ENCODE measurements around the gene TTC7B.

TTC7B gene

DNA sequence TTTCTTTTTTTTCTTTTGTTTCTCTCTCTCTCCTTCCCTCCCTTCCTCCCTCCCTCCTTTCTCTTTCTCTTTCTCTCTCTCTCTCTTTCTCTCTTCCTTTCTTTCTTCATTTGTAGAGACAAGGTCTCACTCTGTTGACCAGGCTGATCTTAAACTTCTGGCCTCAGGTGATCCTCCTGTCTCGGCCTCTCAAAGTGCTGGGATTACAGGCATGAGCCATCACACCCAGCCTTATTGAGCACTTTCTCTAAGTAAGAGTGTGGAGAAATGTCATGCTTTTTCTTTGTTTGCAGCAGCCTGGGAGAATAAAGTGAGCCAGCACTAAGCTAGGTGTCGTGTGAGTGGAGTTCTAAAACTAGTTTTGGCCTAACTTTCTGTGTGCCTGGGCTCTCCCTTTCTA is 74.0 kb downstream of the TTC7B start:
- DNase-seq (ENCODE audit: low spot score in 2 of 2) (no peak), ATAC-seq (ENCODE audit: low read depth) (no peak)
- Mint-ChIP-seq H3K27ac (no peak overlapping the region), H3K9me3 (no peaks in the 10 kb centered on the region), H3K36me3 (no peaks in the 10 kb centered on the region), H3K4me3 (no peak overlapping the region), H3K27me3 (no peaks in the 10 kb centered on the region), H3K4me1 (no peaks in the 10 kb centered on the region)

DNA sequence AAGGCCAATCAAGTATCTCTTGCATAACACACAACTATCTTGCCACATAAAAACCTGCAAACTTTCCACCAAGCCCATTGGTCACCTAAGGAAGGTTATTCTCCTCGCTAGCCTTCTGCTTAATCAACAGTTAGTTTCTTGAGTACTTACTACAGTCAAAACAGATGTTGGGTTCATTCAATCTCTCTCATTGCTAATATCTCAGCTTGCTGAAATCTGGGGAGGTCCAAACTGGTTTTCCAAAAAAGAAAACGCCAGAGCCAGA is 74.6 kb downstream of the TTC7B start:
- DNase-seq (ENCODE audit: low spot score in 2 of 2) (no peak), ATAC-seq (ENCODE audit: low read depth) (no peak)
- Mint-ChIP-seq H3K9me3 (no peaks in the 10 kb centered on the region), H3K36me3 (no peaks in the 10 kb centered on the region), H3K4me1 (no peaks in the 10 kb centered on the region), H3K27ac (no peak overlapping the region), H3K27me3 (no peaks in the 10 kb centered on the region), H3K4me3 (no peak overlapping the region)

DNA sequence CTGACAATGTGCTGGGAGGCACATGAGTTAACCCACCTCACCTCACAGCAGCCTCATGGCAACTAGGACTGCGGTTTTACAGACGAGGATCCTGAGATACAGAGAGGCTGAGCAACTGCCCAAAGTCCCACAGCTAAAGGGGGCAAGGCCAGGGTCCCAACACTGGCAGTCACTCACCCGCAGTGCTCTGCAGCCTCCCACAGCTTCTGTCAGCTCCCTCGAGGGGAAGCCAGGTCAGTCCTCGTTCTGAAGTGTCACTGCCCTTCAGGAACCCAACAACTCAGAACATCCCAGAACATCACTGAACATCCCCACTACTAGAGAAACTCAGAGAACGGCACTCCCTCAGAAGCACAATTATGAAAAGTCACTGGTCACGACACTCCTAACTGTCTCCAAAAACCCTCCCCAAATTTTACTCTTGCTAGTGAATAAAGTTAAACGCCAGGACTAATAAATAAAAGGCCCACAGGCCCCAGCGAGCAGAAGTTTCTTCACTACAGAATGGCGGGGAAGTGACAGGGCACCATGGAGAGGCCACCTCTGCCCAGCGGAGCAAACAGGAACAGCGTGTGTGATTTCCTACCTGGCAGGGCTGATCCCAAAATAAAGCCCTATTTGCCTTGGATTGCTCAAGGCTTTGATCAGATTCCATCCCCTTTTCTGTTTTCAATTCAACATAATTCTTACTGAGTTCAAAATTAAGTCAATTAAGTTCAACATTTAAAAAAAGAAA is 75.1 kb downstream of the TTC7B start:
- Mint-ChIP-seq H3K27ac (no peak overlapping the region), H3K27me3 (no peaks in the 10 kb centered on the region), H3K9me3 (no peaks in the 10 kb centered on the region), H3K4me1 (no peaks in the 10 kb centered on the region), H3K4me3 (no peak overlapping the region), H3K36me3 (no peaks in the 10 kb centered on the region)
- DNase-seq (ENCODE audit: low spot score in 2 of 2): no peak
- ATAC-seq (ENCODE audit: low read depth): no peak

DNA sequence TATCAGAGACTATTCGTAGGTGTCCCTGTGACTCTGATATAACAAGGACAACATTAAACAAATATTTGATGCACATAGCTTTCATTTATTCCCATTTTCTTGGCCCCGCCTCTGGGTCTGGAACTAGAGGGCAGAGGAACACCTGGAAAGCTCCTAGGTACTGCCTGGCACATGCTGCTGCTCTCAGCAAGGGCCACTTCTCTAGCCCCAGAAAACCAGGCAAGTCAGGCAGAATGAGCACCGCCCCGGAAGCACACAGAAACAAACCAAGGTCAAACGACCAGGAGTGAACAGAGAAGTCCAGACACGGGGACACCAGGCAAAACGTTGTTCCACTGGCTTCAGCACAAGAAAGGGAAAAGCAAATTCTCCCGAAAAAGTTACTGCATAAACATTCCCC is 76.1 kb downstream of the TTC7B start:
- Mint-ChIP-seq H3K4me3 (no peak overlapping the region), H3K4me1 (no peaks in the 10 kb centered on the region), H3K9me3 (no peaks in the 10 kb centered on the region), H3K36me3 (no peaks in the 10 kb centered on the region), H3K27ac (no peak overlapping the region), H3K27me3 (no peaks in the 10 kb centered on the region)
- no peak for ATAC-seq (ENCODE audit: low read depth)
- no peak for DNase-seq (ENCODE audit: low spot score in 2 of 2)

DNA sequence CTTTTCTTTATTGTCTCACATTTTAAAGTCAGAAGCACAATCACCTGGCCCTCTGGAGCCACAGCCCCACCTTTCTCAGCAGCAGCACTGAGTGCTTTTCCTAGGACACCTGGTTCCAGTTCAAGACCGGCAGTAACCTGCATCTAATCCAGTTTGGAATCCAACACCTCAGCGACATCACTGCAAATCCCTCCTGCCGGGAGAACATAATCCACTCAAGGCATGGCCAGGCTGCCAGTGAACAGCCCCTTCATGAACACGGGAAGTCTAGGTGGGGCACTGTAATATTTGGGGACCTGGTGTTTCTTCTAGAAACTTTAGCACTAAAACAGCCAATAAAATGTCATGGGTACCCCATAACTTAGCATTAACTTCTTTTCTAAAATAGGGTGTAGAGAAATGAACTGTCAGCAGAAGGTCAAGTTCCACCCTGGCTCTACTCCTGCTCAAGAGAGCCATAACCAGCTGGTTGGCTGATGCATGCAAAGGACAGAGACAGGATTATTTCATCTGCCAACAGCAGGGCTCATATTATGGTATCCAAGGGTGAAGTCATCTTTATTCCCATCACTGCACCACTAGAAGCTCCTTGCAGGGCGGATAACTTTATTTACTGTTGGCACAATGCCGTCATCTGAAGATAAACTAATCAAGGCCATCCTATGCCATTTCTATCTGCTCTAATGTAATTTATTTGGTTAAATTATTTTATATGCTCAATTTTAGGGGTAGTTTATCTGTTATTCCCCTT is 76.7 kb downstream of the TTC7B start:
- Mint-ChIP-seq H3K27ac (no peak overlapping the region), H3K27me3 (no peaks in the 10 kb centered on the region), H3K4me3 (no peak overlapping the region), H3K9me3 (no peaks in the 10 kb centered on the region), H3K36me3 (no peaks in the 10 kb centered on the region), H3K4me1 (no peaks in the 10 kb centered on the region)
- ATAC-seq (ENCODE audit: low read depth) (no peak), DNase-seq (ENCODE audit: low spot score in 2 of 2) (no peak)

DNA sequence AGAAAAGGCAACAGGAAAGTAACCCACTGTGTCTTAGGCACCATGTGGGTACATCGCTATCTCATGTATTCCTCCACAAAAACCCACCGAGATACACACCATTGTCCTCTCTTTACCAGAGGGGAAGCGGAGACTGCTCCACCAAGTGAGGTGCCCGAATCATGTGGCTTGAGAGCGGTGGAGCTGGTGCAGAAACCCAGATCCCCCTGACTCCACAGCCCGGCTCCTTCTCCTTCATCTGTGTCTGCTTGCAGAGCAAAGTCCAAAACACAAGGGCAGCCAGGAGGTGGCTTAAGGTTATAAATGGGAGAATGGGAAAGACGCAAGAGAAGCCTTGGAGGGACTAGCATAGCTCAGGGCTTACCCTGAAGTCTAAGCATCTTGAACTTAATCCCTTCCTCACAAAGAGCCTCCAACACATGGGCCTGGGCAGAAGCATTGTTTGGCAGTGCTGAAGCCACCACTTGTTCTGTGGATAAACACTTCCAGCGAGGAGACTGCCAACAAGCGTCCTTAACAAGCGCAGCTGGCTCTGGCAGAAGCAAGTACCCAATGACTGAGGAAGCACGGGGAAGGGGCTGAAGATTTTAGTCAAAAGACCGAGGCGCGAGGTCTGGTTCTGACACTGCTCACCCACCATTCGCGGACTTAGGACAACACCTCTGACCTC is 83.0 kb downstream of the TTC7B start:
- ATAC-seq (ENCODE audit: low read depth) (no peak), DNase-seq (ENCODE audit: low spot score in 2 of 2) (no peak)
- Mint-ChIP-seq H3K4me1 (no peaks in the 10 kb centered on the region), H3K9me3 (no peaks in the 10 kb centered on the region), H3K27ac (no peak overlapping the region), H3K4me3 (no peak overlapping the region), H3K36me3 (peaks cover 2% of the 10 kb centered on the region), H3K27me3 (peaks cover 5% of the 10 kb centered on the region)

DNA sequence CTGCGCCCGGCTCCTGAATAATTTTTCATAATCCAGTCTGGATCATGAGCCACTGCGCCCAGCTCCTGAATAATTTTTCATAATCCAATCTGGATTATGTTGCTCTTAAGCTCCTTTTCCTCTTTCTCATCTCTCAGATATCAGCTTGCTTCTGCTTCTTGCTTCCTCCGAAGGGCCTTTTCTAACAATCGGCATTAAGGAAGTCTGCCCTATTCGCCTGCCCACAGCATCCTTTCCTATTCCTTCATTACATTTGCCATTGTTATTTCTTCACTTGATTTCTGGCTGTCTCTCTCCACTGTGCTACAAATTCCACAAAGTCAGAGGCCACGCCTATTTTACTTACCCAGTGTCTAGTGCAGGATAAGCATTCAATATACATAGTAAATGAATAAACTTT is 83.5 kb downstream of the TTC7B start:
- DNase-seq (ENCODE audit: low spot score in 2 of 2): no peak
- Mint-ChIP-seq H3K4me1 (no peaks in the 10 kb centered on the region), H3K9me3 (no peaks in the 10 kb centered on the region), H3K27ac (no peak overlapping the region), H3K27me3 (peaks cover 5% of the 10 kb centered on the region), H3K36me3 (peaks cover 2% of the 10 kb centered on the region), H3K4me3 (no peak overlapping the region)
- no peak for ATAC-seq (ENCODE audit: low read depth)

DNA sequence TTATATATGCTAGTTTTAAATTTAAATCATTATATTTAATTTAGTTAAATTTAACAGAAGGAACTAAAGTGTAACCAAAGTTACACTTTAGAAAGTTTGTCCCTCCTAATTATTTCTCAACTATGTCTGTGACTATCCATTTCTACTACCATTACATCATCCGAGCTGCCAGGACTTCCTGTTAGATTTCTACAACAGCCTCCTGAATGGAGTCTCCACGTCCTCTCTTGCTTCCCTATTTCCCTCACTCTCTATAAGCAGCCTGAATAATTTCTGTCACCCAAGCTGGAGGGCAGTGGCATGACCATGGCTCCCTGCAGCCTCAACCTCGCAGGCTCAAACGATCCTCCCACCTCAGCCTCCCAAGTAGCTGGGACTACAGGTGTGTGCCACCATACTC is 84.1 kb downstream of the TTC7B start:
- peaks cover 5% of the 10 kb centered on the region for H3K27me3 Mint-ChIP-seq
- no peaks in the 10 kb centered on the region for H3K9me3 Mint-ChIP-seq
- no peaks in the 10 kb centered on the region for H3K4me1 Mint-ChIP-seq
- no peak overlapping the region for H3K27ac Mint-ChIP-seq
- no peak for DNase-seq (ENCODE audit: low spot score in 2 of 2)
- no peak for ATAC-seq (ENCODE audit: low read depth)
- peaks cover 2% of the 10 kb centered on the region for H3K36me3 Mint-ChIP-seq
- no peak overlapping the region for H3K4me3 Mint-ChIP-seq

DNA sequence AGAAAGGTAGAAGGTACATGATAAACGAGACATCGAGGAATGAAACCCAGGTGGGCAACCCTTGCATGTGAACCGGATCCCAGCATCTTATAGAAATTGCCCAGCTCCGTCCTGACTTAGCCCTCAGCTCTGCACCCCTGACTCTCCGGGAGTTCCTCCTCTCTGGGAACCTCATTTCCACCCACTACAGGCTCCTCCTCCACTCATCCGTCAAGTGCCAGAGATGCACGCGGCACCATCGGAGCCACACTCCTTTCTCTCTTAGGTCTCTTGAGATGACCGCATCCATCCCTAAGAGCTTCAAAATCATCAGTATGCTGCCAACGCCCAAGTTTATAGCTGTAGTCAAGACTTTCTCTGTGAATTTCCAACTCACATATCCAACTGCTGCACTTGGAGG is 84.7 kb downstream of the TTC7B start:
- no peak overlapping the region for H3K27ac Mint-ChIP-seq
- H3K4me1 Mint-ChIP-seq: no peaks in the 10 kb centered on the region
- no peaks in the 10 kb centered on the region for H3K9me3 Mint-ChIP-seq
- ATAC-seq (ENCODE audit: low read depth): no peak
- H3K27me3 Mint-ChIP-seq: peaks cover 6% of the 10 kb centered on the region
- H3K4me3 Mint-ChIP-seq: no peak overlapping the region
- DNase-seq (ENCODE audit: low spot score in 2 of 2): no peak
- peaks cover 2% of the 10 kb centered on the region for H3K36me3 Mint-ChIP-seq

DNA sequence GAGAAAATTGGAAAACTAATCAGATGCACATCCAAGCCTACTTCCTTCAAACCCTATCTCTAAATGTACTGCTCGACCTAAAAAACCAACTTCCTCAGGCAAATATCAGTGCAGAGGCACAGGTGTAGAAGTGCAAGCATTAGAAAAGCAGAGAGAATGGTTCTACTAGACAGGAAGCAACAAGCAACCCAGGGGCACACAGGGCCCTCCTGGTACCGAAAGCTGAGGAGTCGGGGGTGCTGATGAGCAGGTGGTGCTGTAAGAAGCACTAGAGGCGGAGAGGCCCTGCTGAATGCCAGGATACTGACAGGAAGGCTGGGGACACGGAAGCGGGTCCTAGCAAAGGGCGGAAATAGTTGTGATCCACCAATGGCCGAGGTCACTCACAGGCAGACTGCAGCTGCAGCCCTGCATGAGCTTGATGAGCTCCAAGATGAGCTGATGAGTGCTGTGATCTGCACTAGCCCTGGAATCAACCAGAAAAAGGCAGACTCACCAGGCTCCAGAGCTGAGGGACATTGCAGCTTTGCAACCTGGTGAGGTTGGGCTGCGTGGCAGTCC is 85.9 kb downstream of the TTC7B start:
- Mint-ChIP-seq H3K9me3 (no peaks in the 10 kb centered on the region), H3K4me3 (no peak overlapping the region), H3K36me3 (peaks cover 2% of the 10 kb centered on the region), H3K4me1 (no peaks in the 10 kb centered on the region), H3K27me3 (peaks cover 6% of the 10 kb centered on the region), H3K27ac (no peak overlapping the region)
- ATAC-seq (ENCODE audit: low read depth) (no peak), DNase-seq (ENCODE audit: low spot score in 2 of 2) (no peak)

DNA sequence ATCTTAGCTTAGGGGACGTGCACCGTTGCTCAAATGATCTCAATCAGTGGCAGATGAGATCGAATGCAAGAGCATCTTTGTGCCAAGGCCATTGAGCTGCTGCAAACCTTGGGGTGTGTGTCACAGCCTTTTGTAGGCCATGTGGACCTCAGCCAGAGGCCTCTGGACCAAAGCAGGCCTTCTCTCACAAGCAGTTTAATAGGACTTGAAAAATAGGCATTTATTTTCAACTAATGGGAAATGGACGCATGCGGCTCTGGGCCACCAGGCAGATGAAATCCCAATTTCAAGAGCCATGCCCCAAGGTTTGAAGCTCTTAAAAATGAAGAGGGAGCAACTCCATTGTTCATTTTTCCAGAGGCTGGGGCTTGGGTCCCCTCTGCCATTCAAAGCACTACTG is 87.3 kb downstream of the TTC7B start:
- no peak for ATAC-seq (ENCODE audit: low read depth)

DNA sequence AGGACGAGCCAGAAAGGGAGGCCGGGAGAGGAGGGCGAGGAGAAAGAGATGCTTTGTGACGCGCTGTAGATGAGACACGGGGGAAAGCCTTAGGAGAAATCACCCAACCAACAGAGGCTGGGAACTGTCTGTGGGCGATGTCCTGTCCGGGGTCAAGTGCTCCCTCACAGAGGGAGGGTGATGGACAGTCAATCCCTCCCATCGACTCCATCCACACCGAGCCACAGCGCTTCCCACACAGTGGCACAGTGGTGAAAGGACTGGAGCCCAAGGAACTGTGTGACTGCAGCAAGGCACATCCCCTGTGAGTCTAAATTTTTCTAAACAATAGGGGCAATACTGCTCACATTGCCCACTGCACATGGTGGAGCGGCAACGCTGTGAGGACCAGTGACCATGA is 89.1 kb downstream of the TTC7B start:
- no peak overlapping the region for H3K27ac Mint-ChIP-seq
- ATAC-seq (ENCODE audit: low read depth) (no peak), DNase-seq (ENCODE audit: low spot score in 2 of 2) (no peak)
- no peaks in the 10 kb centered on the region for H3K9me3 Mint-ChIP-seq
- no peaks in the 10 kb centered on the region for H3K36me3 Mint-ChIP-seq
- no peak overlapping the region for H3K4me3 Mint-ChIP-seq
- no peaks in the 10 kb centered on the region for H3K4me1 Mint-ChIP-seq
- peaks cover 4% of the 10 kb centered on the region for H3K27me3 Mint-ChIP-seq

More for the DNA sequence above, 87.3 kb downstream of the TTC7B start:
- Mint-ChIP-seq H3K36me3 (peaks cover 2% of the 10 kb centered on the region), H3K27ac (no peak overlapping the region), H3K9me3 (no peaks in the 10 kb centered on the region), H3K4me3 (no peak overlapping the region), H3K4me1 (no peaks in the 10 kb centered on the region), H3K27me3 (peaks cover 6% of the 10 kb centered on the region)
- no peak for DNase-seq (ENCODE audit: low spot score in 2 of 2)

DNA sequence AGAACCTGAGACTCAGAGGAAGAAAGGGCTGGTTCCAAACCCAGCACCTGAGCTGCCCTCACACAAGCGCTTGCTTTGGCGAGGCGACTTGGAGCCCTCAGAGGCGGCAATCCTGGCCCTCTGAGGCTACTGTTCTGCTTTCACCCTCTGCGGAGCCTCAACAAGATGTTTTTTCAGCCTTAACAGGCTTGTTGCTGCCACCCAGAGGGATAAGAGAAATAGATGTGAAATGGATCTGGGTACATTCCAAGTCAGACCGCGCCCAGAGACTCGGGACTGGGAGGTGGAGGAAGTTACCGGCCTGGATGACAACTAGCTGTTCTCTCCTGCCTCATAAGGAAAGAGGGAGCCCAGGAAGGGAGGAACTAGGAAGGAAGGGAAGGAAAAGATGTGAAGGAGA is 89.6 kb downstream of the TTC7B start:
- Mint-ChIP-seq H3K4me3 (no peak overlapping the region), H3K4me1 (no peaks in the 10 kb centered on the region), H3K27ac (no peak overlapping the region), H3K9me3 (no peaks in the 10 kb centered on the region), H3K36me3 (no peaks in the 10 kb centered on the region), H3K27me3 (peaks cover 4% of the 10 kb centered on the region)
- ATAC-seq (ENCODE audit: low read depth): no peak
- no peak for DNase-seq (ENCODE audit: low spot score in 2 of 2)

DNA sequence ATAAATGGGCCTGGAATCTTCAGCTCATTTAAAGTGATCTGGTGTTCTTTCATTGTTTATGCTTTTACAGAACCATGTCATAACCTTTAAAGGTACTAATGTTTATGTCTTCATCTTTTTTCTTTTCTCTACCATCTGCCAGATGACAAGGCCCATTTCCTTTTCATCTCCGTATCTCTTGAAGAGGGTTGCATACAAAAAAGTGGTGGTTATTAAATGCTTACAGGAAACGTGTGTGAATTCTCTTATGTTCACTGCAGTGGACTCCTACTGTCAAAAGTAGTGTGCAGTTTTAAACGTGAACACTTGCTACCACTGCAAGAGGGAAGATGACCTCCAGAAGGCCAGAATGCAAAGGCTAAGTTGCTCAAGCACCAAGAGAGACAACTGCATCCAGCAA is 91.4 kb downstream of the TTC7B start:
- Mint-ChIP-seq H3K27ac (no peak overlapping the region), H3K4me3 (no peak overlapping the region), H3K36me3 (no peaks in the 10 kb centered on the region), H3K27me3 (peaks cover 3% of the 10 kb centered on the region), H3K4me1 (no peaks in the 10 kb centered on the region), H3K9me3 (no peaks in the 10 kb centered on the region)
- ATAC-seq (ENCODE audit: low read depth) (no peak), DNase-seq (ENCODE audit: low spot score in 2 of 2) (no peak)
